ENCODE results near the gene HDLBP.

Gene HDLBP

GRCh38 chr2:241187918-241188234 lies 127.6 kb downstream of the HDLBP start:
- Mint-ChIP-seq H3K9me3 (no peaks in the 10 kb centered on the region), H3K27ac (no peak overlapping the region), H3K4me3 (no peak overlapping the region), H3K36me3 (peaks cover 2% of the 10 kb centered on the region), H3K27me3 (no peaks in the 10 kb centered on the region), H3K4me1 (no peaks in the 10 kb centered on the region)
- CTCF ChIA-PET: no interaction called here
- DNase-seq: no peak

- H3K4me3 Mint-ChIP-seq: no peak overlapping the region
- no peaks in the 10 kb centered on the region for H3K4me1 Mint-ChIP-seq
- H3K27me3 Mint-ChIP-seq: no peaks in the 10 kb centered on the region
- no peak for DNase-seq
- H3K27ac Mint-ChIP-seq: no peak overlapping the region
- peaks cover 2% of the 10 kb centered on the region for H3K36me3 Mint-ChIP-seq
- CTCF ChIA-PET: no interaction called here
- H3K9me3 Mint-ChIP-seq: no peaks in the 10 kb centered on the region
These were observed 128.2 kb downstream of the HDLBP start for GRCh38 chr2:241187101-241187917.

GRCh38 chr2:241185961-241186360 lies 129.5 kb downstream of the HDLBP start:
- no peak overlapping the region for H3K27ac Mint-ChIP-seq
- H3K4me1 Mint-ChIP-seq: no peaks in the 10 kb centered on the region
- no peaks in the 10 kb centered on the region for H3K27me3 Mint-ChIP-seq
- DNase-seq: no peak
- CTCF ChIA-PET: no interaction called here
- no peak overlapping the region for H3K4me3 Mint-ChIP-seq
- no peaks in the 10 kb centered on the region for H3K9me3 Mint-ChIP-seq
- peaks cover 2% of the 10 kb centered on the region for H3K36me3 Mint-ChIP-seq

GRCh38 chr2:241184901-241185300 lies 130.6 kb downstream of the HDLBP start:
- peaks cover 5% of the 10 kb centered on the region for H3K36me3 Mint-ChIP-seq
- CTCF ChIA-PET: no interaction called here
- H3K4me1 Mint-ChIP-seq: no peaks in the 10 kb centered on the region
- DNase-seq: no peak
- no peak overlapping the region for H3K4me3 Mint-ChIP-seq
- H3K27me3 Mint-ChIP-seq: no peaks in the 10 kb centered on the region
- no peaks in the 10 kb centered on the region for H3K9me3 Mint-ChIP-seq
- no peak overlapping the region for H3K27ac Mint-ChIP-seq

- CTCF ChIA-PET: no interaction called here
- Mint-ChIP-seq H3K9me3 (no peaks in the 10 kb centered on the region), H3K36me3 (peaks cover 18% of the 10 kb centered on the region), H3K4me3 (no peak overlapping the region), H3K4me1 (no peaks in the 10 kb centered on the region), H3K27me3 (no peaks in the 10 kb centered on the region), H3K27ac (no peak overlapping the region)
- no peak for DNase-seq
These were observed 132.3 kb downstream of the HDLBP start for GRCh38 chr2:241183221-241183620.

GRCh38 chr2:241182531-241183133 lies 132.8 kb downstream of the HDLBP start:
- CTCF ChIA-PET: no interaction called here
- H3K27ac Mint-ChIP-seq: no peak overlapping the region
- H3K27me3 Mint-ChIP-seq: no peaks in the 10 kb centered on the region
- no peaks in the 10 kb centered on the region for H3K4me1 Mint-ChIP-seq
- peaks cover 18% of the 10 kb centered on the region for H3K36me3 Mint-ChIP-seq
- no peaks in the 10 kb centered on the region for H3K9me3 Mint-ChIP-seq
- no peak for DNase-seq
- H3K4me3 Mint-ChIP-seq: no peak overlapping the region

GRCh38 chr2:241182126-241182525 lies 133.3 kb downstream of the HDLBP start:
- peaks cover 18% of the 10 kb centered on the region for H3K36me3 Mint-ChIP-seq
- H3K4me1 Mint-ChIP-seq: no peaks in the 10 kb centered on the region
- CTCF ChIA-PET: no interaction called here
- no peak for DNase-seq
- H3K27ac Mint-ChIP-seq: no peak overlapping the region
- H3K27me3 Mint-ChIP-seq: no peaks in the 10 kb centered on the region
- H3K4me3 Mint-ChIP-seq: no peak overlapping the region
- no peaks in the 10 kb centered on the region for H3K9me3 Mint-ChIP-seq

- no peak for DNase-seq
- CTCF ChIA-PET: no interaction called here
- H3K36me3 Mint-ChIP-seq: peaks cover 20% of the 10 kb centered on the region
- no peak overlapping the region for H3K27ac Mint-ChIP-seq
- no peaks in the 10 kb centered on the region for H3K9me3 Mint-ChIP-seq
- H3K4me3 Mint-ChIP-seq: no peak overlapping the region
- no peaks in the 10 kb centered on the region for H3K4me1 Mint-ChIP-seq
- H3K27me3 Mint-ChIP-seq: no peaks in the 10 kb centered on the region
These were observed 135.0 kb downstream of the HDLBP start for GRCh38 chr2:241180495-241180894.

- Mint-ChIP-seq H3K27ac (no peak overlapping the region), H3K4me1 (no peaks in the 10 kb centered on the region), H3K36me3 (peaks cover 26% of the 10 kb centered on the region), H3K4me3 (no peak overlapping the region), H3K9me3 (no peaks in the 10 kb centered on the region), H3K27me3 (no peaks in the 10 kb centered on the region)
- CTCF ChIA-PET: no interaction called here
- DNase-seq: no peak
These were observed 135.6 kb downstream of the HDLBP start for GRCh38 chr2:241179899-241180298.

- no peaks in the 10 kb centered on the region for H3K27me3 Mint-ChIP-seq
- H3K36me3 Mint-ChIP-seq: peaks cover 30% of the 10 kb centered on the region
- no peak overlapping the region for H3K4me3 Mint-ChIP-seq
- DNase-seq: no peak
- CTCF ChIA-PET: no interaction called here
- no peak overlapping the region for H3K27ac Mint-ChIP-seq
- no peaks in the 10 kb centered on the region for H3K9me3 Mint-ChIP-seq
- no peaks in the 10 kb centered on the region for H3K4me1 Mint-ChIP-seq
These were observed 136.5 kb downstream of the HDLBP start for GRCh38 chr2:241178961-241179360.

- no peak overlapping the region for H3K4me3 Mint-ChIP-seq
- no peaks in the 10 kb centered on the region for H3K4me1 Mint-ChIP-seq
- H3K27me3 Mint-ChIP-seq: no peaks in the 10 kb centered on the region
- DNase-seq: no peak
- CTCF ChIA-PET: no interaction called here
- H3K36me3 Mint-ChIP-seq: peaks cover 33% of the 10 kb centered on the region
- H3K27ac Mint-ChIP-seq: no peak overlapping the region
- no peaks in the 10 kb centered on the region for H3K9me3 Mint-ChIP-seq
These were observed 137.7 kb downstream of the HDLBP start for GRCh38 chr2:241177526-241178334.

All from activated naive CD4-positive, alpha-beta T cell treated with anti-CD3 and anti-CD28 coated beads, Interleukin-2, amount 10 ng/mL, durations not matched to agents 7 days and 5 days (primary cell).